ENCODE results near the gene TENT4B.

TENT4B gene

GRCh38 chr16:50260206-50261159, 107.4 kb downstream of the TENT4B start:
- DNase-seq, result no peak

- DNase-seq, result no peak
Observed at GRCh38 chr16:50261160-50261706, 108.1 kb downstream of the TENT4B start.

- DNase-seq, result no peak
Observed at GRCh38 chr16:50261707-50262235, 108.7 kb downstream of the TENT4B start.

- DNase-seq, result no peak
Observed at GRCh38 chr16:50263060-50263909, 110.2 kb downstream of the TENT4B start.

GRCh38 chr16:50263940-50264929, 111.1 kb downstream of the TENT4B start:
- no peak for DNase-seq

- no peak for DNase-seq
Observed at GRCh38 chr16:50265260-50265659, 112.2 kb downstream of the TENT4B start.

GRCh38 chr16:50265716-50266336, 112.7 kb downstream of the TENT4B start:
- no peak for DNase-seq

- no peak for DNase-seq
Observed at GRCh38 chr16:50266337-50267091, 113.4 kb downstream of the TENT4B start, which contains the start of gene ADCY7. ADCY7 (plus strand) TSS chr16:50266551; CDS start chr16:50288180, 21,629 bp downstream.

- no peak for DNase-seq
Observed at GRCh38 chr16:50267151-50267631, 114.1 kb downstream of the TENT4B start.

- DNase-seq, result no peak
Observed at GRCh38 chr16:50267651-50268050, 114.5 kb downstream of the TENT4B start.

- no peak for DNase-seq
Observed at GRCh38 chr16:50268352-50268751, 115.2 kb downstream of the TENT4B start.

GRCh38 chr16:50269061-50269705, 116.1 kb downstream of the TENT4B start:
- DNase-seq, result no peak

- no peak for DNase-seq
Observed at GRCh38 chr16:50269769-50270509, 116.8 kb downstream of the TENT4B start.

- no peak for DNase-seq
Observed at GRCh38 chr16:50270510-50271147, 117.5 kb downstream of the TENT4B start.

- no peak for DNase-seq
Observed at GRCh38 chr16:50271148-50272041, 118.3 kb downstream of the TENT4B start.

GRCh38 chr16:50272111-50272571, 119.0 kb downstream of the TENT4B start:
- no peak for DNase-seq
